Astrocyte (in vitro differentiated cells and primary cell): ENCODE data around the gene SLC25A21. TPM values are rescaled to one million over a fixed set of nuclear protein-coding genes. Genes with fewer than 3 reads are reported as not detected.

Source experiments
- DNase-seq: peaks from one replicate; pipeline ENCODE4 v3.0.0-alpha.2; 2010; ENCODE audit warnings: low read depth
- FAIRE-seq: peaks from 2 replicates; lab custom pipeline; 2011; peaks lifted over from hg19 to GRCh38; lab: Jason Lieb, UNC
- H2AFZ ChIP-seq: 2 replicates; pipeline ENCODE4 v1.6.0; 2012; ENCODE audit warnings: low read depth, low read length, inconsistent platforms
- H3K27ac ChIP-seq: 2 replicates; pipeline ENCODE4 v1.5.1; 2011; ENCODE audit warnings: low read depth, low read length, inconsistent platforms
- H3K27me3 ChIP-seq: 2 replicates; pipeline ENCODE4 v1.6.0; 2011; ENCODE audit warnings: low read length, inconsistent platforms; ENCODE audit not compliant: insufficient read depth
- H3K36me3 ChIP-seq: 2 replicates; pipeline ENCODE4 v1.5.1; 2011; ENCODE audit warnings: low read length, inconsistent platforms; ENCODE audit not compliant: insufficient read depth
- H3K4me1 ChIP-seq: 2 replicates; pipeline ENCODE4 v1.5.1; 2011; ENCODE audit warnings: low read length, inconsistent platforms; ENCODE audit not compliant: insufficient read depth
- H3K4me2 ChIP-seq: 2 replicates; pipeline ENCODE4 v1.6.0; 2012; ENCODE audit warnings: low read length, inconsistent platforms
- H3K4me3 ChIP-seq: 2 replicates; pipeline ENCODE4 v1.5.1; 2011; ENCODE audit warnings: low read depth, mild to moderate bottlenecking, low read length, inconsistent platforms; ENCODE audit not compliant: insufficient read depth
- H3K79me2 ChIP-seq: 2 replicates; pipeline ENCODE4 v1.6.0; 2012; ENCODE audit warnings: mild to moderate bottlenecking, low read length, inconsistent platforms; ENCODE audit not compliant: insufficient read depth
- H3K9ac ChIP-seq: 2 replicates; pipeline ENCODE4 v1.6.0; 2012; ENCODE audit warnings: mild to moderate bottlenecking, low read length, inconsistent platforms
- H3K9me3 ChIP-seq: 2 replicates; pipeline ENCODE4 v1.5.1; 2012; ENCODE audit warnings: low read depth, mild to moderate bottlenecking, low read length, inconsistent platforms; ENCODE audit not compliant: insufficient read depth
- H4K20me1 ChIP-seq: 2 replicates; pipeline ENCODE4 v1.6.0; 2012; ENCODE audit warnings: low read length, inconsistent platforms; ENCODE audit not compliant: insufficient read depth
- H3K27ac Mint-ChIP-seq: one replicate; pipeline ENCODE4 v1.8.0; 2021; ENCODE audit warnings: mild to moderate bottlenecking, mixed read lengths; ENCODE audit not compliant: unreplicated experiment
- H3K27me3 Mint-ChIP-seq: one replicate; pipeline ENCODE4 v1.8.0; 2021; ENCODE audit warnings: low read depth, mixed read lengths; ENCODE audit not compliant: unreplicated experiment
- H3K36me3 Mint-ChIP-seq: one replicate; pipeline ENCODE4 v1.8.0; 2021; ENCODE audit warnings: low read depth, mixed read lengths; ENCODE audit not compliant: unreplicated experiment
- H3K4me1 Mint-ChIP-seq: one replicate; pipeline ENCODE4 v1.8.0; 2021; ENCODE audit warnings: low read depth, mixed read lengths; ENCODE audit not compliant: unreplicated experiment
- H3K4me3 Mint-ChIP-seq: one replicate; pipeline ENCODE4 v1.8.0; 2021; ENCODE audit warnings: mild to moderate bottlenecking, moderate library complexity, mixed read lengths; ENCODE audit not compliant: unreplicated experiment
- H3K9me3 Mint-ChIP-seq: one replicate; pipeline ENCODE4 v1.8.0; 2021; ENCODE audit warnings: mild to moderate bottlenecking, mixed read lengths; ENCODE audit not compliant: unreplicated experiment
- EZH2 ChIP-seq: IDR thresholded peaks from 2 replicates; pipeline ENCODE4 v1.6.1; 2012; ENCODE audit warnings: mild to moderate bottlenecking, low read length, inconsistent platforms; ENCODE audit not compliant: insufficient read depth
- total RNA-seq: library from RNA; stranded (reverse); gene quantifications from 2 replicates; pipeline ENCODE4 v1.2.1, GENCODE V29; 2021
- TF ChIP-seq, protein P1 (sequence below): IDR thresholded peaks from 2 replicates; pipeline ENCODE4 v1.5.1; 2011; ENCODE audit warnings: low read depth, mild to moderate bottlenecking, inconsistent platforms, low read length, moderate library complexity; ENCODE audit not compliant: insufficient read depth

Gene SLC25A21
- total RNA-seq, 1 donor from 2014 or later: 1.5 TPM

DNA sequence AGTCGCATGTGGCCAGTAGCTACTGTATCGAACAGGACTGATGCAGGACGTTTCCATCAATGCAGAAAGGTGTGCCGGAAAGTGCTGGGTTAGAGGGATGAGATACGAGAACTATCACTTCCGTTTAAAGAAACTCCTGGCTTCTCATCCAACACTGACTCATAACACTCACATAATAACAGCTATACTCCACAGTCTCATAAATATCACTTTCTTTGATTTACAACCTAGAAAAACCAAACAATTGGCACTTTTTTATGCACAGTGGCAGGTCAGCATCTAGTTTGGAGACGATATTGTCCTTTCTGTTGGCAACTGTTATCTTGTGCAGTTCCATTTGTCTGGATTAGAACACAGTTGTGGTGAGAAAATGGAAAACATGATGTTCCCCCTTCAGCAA is 43.4 kb downstream of the SLC25A21 start:
- TF ChIP-seq EZH2: no peak
- TF ChIP-seq, protein P1, sequence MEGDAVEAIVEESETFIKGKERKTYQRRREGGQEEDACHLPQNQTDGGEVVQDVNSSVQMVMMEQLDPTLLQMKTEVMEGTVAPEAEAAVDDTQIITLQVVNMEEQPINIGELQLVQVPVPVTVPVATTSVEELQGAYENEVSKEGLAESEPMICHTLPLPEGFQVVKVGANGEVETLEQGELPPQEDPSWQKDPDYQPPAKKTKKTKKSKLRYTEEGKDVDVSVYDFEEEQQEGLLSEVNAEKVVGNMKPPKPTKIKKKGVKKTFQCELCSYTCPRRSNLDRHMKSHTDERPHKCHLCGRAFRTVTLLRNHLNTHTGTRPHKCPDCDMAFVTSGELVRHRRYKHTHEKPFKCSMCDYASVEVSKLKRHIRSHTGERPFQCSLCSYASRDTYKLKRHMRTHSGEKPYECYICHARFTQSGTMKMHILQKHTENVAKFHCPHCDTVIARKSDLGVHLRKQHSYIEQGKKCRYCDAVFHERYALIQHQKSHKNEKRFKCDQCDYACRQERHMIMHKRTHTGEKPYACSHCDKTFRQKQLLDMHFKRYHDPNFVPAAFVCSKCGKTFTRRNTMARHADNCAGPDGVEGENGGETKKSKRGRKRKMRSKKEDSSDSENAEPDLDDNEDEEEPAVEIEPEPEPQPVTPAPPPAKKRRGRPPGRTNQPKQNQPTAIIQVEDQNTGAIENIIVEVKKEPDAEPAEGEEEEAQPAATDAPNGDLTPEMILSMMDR: no peak
- no peaks in the 10 kb centered on the region for H3K36me3 ChIP-seq
- FAIRE-seq: no peak

DNA sequence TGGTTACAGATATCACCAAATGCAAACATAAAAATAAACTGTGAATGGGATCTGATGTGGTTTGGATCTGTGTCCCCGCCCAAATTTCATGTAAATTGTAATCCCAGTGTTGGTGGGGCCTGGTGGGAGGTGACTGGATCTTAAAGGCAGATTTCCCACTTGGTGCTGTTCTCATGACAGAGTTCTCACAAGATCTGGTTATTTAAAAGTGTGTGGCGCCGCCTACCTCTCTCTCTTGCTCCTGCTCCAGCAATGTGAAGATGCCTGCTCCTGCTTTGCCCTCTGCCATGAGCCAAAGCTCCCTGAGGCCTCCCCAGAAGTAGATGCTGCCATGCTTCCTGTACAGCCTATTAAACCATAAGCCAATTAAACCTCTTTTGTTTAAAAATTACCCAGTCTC is 47.8 kb downstream of the SLC25A21 start:
- Histone ChIP-seq H3K36me3 (no peaks in the 10 kb centered on the region), H3K79me2 (no peaks in the 10 kb centered on the region), H3K9me3 (no peaks in the 10 kb centered on the region), H3K9ac (no peak overlapping the region), H3K27ac (no peak overlapping the region), H3K4me1 (peaks cover 8% of the 10 kb centered on the region), H3K4me2 (no peak overlapping the region), H4K20me1 (no peaks in the 10 kb centered on the region), H3K27me3 (no peaks in the 10 kb centered on the region), H2AFZ (no peak overlapping the region), H3K4me3 (no peak overlapping the region)
- Mint-ChIP-seq H3K36me3 (no peaks in the 10 kb centered on the region), H3K27ac (no peak overlapping the region), H3K4me3 (no peak overlapping the region), H3K4me1 (peaks cover 15% of the 10 kb centered on the region), H3K27me3 (no peaks in the 10 kb centered on the region), H3K9me3 (no peaks in the 10 kb centered on the region)
- no peak for TF ChIP-seq EZH2
- TF ChIP-seq, protein P1: no peak
- DNase-seq (no peak), FAIRE-seq (no peak)

More for the DNA sequence above, 43.4 kb downstream of the SLC25A21 start:
- no peak overlapping the region for H3K4me3 Mint-ChIP-seq
- no peaks in the 10 kb centered on the region for H3K27me3 ChIP-seq
- no peaks in the 10 kb centered on the region for H3K9me3 ChIP-seq
- H2AFZ ChIP-seq: no peak overlapping the region
- no peak overlapping the region for H3K4me2 ChIP-seq
- H3K27me3 Mint-ChIP-seq: no peaks in the 10 kb centered on the region
- no peaks in the 10 kb centered on the region for H3K9me3 Mint-ChIP-seq
- H3K4me1 ChIP-seq: no peaks in the 10 kb centered on the region
- no peak overlapping the region for H3K27ac ChIP-seq
- peaks cover 7% of the 10 kb centered on the region for H3K4me1 Mint-ChIP-seq
- H4K20me1 ChIP-seq: no peaks in the 10 kb centered on the region
- no peak for DNase-seq
- H3K27ac Mint-ChIP-seq: no peak overlapping the region
- no peak overlapping the region for H3K9ac ChIP-seq
- H3K4me3 ChIP-seq: no peak overlapping the region
- H3K79me2 ChIP-seq: no peaks in the 10 kb centered on the region
- no peaks in the 10 kb centered on the region for H3K36me3 Mint-ChIP-seq

DNA sequence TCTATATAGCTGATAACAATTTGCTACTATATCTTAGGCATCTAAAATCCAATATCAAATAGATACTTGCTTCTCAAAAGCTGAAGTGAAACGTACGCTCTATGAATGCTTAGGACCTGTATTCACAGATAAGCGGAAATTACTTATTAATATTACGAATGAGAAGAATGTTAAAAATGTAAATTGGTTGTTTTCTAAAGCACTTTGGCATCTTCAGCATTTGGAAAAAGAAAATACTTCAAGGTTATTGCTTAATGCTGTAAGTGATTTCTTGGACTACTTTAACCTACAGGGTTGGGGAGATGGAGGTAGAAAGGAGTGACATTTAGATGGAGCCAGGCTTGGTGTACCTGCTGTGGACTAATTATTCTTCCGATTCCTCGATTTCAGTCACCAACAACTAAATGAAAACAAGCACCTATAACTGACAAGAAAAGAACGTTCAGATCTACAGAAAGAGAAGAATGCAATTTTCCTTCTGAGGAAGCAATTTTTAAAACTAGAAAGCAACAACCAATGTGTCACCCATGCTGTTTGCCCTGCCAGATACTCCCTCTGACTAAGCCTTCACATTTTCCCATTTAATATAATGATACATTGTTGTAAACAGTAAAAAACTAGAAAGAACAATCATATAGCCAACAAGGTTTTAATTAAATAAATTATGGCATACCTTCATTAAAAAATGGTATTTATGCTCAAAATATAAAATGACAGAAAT is 49.3 kb downstream of the SLC25A21 start:
- H3K27me3 ChIP-seq: no peaks in the 10 kb centered on the region
- no peak for TF ChIP-seq EZH2
- TF ChIP-seq, protein P1: no peak
- H2AFZ ChIP-seq: no peak overlapping the region
- H4K20me1 ChIP-seq: no peaks in the 10 kb centered on the region
- H3K4me2 ChIP-seq: no peak overlapping the region
- H3K27ac ChIP-seq: peak overlapping the region; percentile 11
- Mint-ChIP-seq H3K36me3 (no peaks in the 10 kb centered on the region), H3K9me3 (no peaks in the 10 kb centered on the region), H3K4me3 (no peak overlapping the region), H3K27me3 (no peaks in the 10 kb centered on the region), H3K27ac (peak overlapping the region; percentile 29), H3K4me1 (peaks cover 15% of the 10 kb centered on the region)
- no peak overlapping the region for H3K9ac ChIP-seq
- FAIRE-seq: no peak
- H3K79me2 ChIP-seq: no peaks in the 10 kb centered on the region
- H3K4me1 ChIP-seq: peaks cover 8% of the 10 kb centered on the region
- no peaks in the 10 kb centered on the region for H3K9me3 ChIP-seq
- H3K36me3 ChIP-seq: no peaks in the 10 kb centered on the region
- DNase-seq: peak; percentile 31
- H3K4me3 ChIP-seq: no peak overlapping the region
